LNCaP clone FGC (cell line): ENCODE measurements around the gene RER1.

Source experiments
- DNase-seq: peaks from one replicate; pipeline ENCODE4 v3.0.0-alpha.2; 2011; ENCODE audit warnings: low read depth
- H3K4me3 ChIP-seq: 2 replicates; pipeline ENCODE4 v1.5.1; 2011; ENCODE audit warnings: mild to moderate bottlenecking, low read depth, low read length, control low read depth
- CTCF ChIP-seq: IDR thresholded peaks from 2 replicates; pipeline ENCODE4 v1.5.1; 2012; ENCODE audit warnings: mild to moderate bottlenecking; ENCODE audit not compliant: control insufficient read depth, insufficient read depth; ENCODE audit errors: extremely low read depth

The RER1 gene

GRCh38 chr1:2354511-2355372, 36.9 kb upstream of the RER1 start:
- no peak overlapping the region for H3K4me3 ChIP-seq
- TF ChIP-seq CTCF, result no peak
- no peak for DNase-seq

GRCh38 chr1:2355373-2356261, 36.0 kb upstream of the RER1 start:
- TF ChIP-seq CTCF, result no peak
- H3K4me3 ChIP-seq, result no peak overlapping the region
- DNase-seq, result no peak

- H3K4me3 ChIP-seq, result no peak overlapping the region
- no peak for TF ChIP-seq CTCF
- no peak for DNase-seq
Measured at GRCh38 chr1:2356401-2356800, 35.2 kb upstream of the RER1 start.

DNA sequence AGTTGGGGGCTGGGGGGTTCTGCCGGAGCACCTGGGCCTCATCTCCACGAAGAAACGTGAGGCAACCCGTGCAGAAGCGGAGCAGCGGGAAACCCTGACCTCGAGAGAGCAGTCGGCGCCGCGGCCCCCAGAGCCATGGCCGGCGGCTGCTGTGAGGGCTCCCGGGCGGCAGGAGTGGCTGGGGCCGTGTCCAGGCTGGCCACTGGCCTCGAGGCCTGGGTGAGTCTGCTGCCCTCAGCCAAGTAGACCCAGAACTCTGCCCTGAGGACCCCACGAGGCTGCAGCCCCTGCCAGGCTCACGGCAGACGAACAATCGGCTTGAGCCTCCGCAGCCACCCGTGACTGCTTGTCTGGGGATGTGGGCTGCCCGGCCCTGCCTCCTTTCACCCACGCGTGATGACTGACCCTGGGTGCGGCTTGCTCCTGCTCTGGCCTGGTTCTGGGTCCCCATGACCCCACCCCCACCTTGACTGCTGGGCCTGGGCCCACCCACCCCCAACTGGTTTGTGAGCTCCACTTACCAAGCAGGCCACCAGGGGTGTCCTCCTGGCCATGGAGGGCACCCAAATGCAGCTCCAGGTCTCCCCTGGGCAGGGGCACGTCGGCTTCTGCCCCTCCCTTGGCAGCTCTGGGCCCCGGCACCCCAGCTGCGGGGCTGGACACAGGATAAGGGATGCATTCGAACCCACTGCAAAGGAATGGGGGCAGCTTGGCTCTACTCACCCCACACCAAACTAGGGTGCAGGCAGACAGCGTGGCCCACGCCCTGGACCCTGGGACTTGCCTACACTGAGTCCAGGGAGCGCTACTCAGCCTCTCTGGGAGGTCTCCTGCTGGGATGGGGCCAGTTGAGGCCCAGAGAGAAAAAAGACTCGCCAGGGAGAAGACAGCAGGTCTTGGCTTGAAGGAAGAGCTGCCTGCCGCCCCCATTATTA, 34.5 kb upstream of the RER1 start:
- no peak for DNase-seq

DNA sequence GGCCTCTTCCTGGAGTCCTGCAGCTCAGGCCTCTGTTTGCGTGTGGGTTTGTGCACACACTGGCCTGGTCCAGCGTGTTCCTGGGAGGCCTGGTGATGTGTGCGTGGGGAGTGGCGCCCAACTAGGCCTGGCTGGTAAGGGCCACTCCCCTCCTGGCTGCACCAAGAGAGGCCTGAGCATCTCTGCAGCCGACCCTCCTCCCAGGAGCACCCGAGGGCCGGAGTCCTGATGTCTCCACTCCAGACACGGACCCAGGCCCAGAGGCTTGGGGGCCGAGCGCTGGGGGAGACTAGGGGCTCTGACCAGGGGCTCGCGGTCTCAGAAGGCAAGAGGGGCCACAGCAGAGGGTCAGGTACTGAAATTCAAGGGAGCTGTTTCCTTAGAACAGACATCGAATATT, 33.6 kb upstream of the RER1 start:
- TF ChIP-seq CTCF, result no peak
- H3K4me3 ChIP-seq, result no peak overlapping the region
- no peak for DNase-seq

More for the DNA sequence above, 34.5 kb upstream of the RER1 start:
- no peak for TF ChIP-seq CTCF
- H3K4me3 ChIP-seq, result no peak overlapping the region
